NB4 (cell line): ENCODE data around the gene CADPS.

Experiments used
- CTCF ChIP-seq: IDR thresholded peaks from one replicate; pipeline ENCODE4 v1.5.1; 2012; ENCODE audit warnings: low read depth, low read length
- POLR2A ChIP-seq: IDR thresholded peaks from 2 replicates; pipeline ENCODE4 v1.6.1; 2011; ENCODE audit warnings: mild to moderate bottlenecking; ENCODE audit not compliant: insufficient read length; ENCODE audit errors: extremely low read depth

- TF ChIP-seq POLR2A (no peak), CTCF (no peak)
These were observed 116.7 kb downstream of the CADPS start for GRCh38 chr3:62758296-62759066.
